Measurements from ENCODE around the gene CYTH2. TPM values are rescaled to one million over a fixed set of nuclear protein-coding genes. Genes with fewer than 3 reads are reported as not detected.

The CYTH2 gene
- total and polyA plus RNA-seq, 9 of the 15 experiments (the other 6 are each of a cell fraction or from before 2014, with no cell fraction given), result 1.8 to 45.2 (median 23.8) TPM

- DNase-seq (ENCODE audit: extremely low read depth in 1 of 4, low spot score in 3 of 4), result peak in 2 of 4 experiments; percentile 57 to 58
- intact Hi-C loops (cut with micrococcal nuclease) (loop anchor here (10.0 kb wide), 1 partner anchor 99 kb away; the partner anchor contains the start of genes GRIN2D and KDELR1), in situ Hi-C loops (cut with MboI) (no loop called here)
- peak overlapping the region; percentile 86 for H3K27ac ChIP-seq (ENCODE audit: extremely low read depth, low read depth, low read length)
- 9% methylated on average over 26 of the region's 70 CpGs for whole genome bisulfite sequencing (ENCODE audit: insufficient coverage, low coverage, missing lambda C conversion rate)
- H3K27me3 ChIP-seq (ENCODE audit: control insufficient read depth in 2 of 2, insufficient read depth in 2 of 2, low read length in 2 of 2), result no peaks in the 10 kb centered on the region
- ChIA-PET CTCF (ENCODE audit: low intra/inter-chr PET ratio) (interaction anchor here (0.7 kb wide), 1 partner anchor 142 kb away, joined by 3 read pairs; no protein-coding TSS in a partner anchor), POLR2A (interaction anchor here (0.5 to 1.9 kb wide), 5 partner anchors 12 to 994 kb away, joined by 3 to 7 read pairs (median 3); partner anchors contain the start of genes EMP3 and RPL13A)
- H3K9me1 ChIP-seq (ENCODE audit: control insufficient read depth, insufficient read depth, low read length), result no peaks in the 10 kb centered on the region
- H3K79me2 ChIP-seq (ENCODE audit: control insufficient read depth, insufficient read depth, low read length), result peaks cover 6% of the 10 kb centered on the region; the same call in 2 of the 3 replicates
- H3K4me1 ChIP-seq (replicated peaks in 1 of 2; ENCODE audit: control insufficient read depth in 2 of 2, insufficient read depth in 2 of 2, low read length in 2 of 2), result peaks cover 34 to 68% of the 10 kb centered on the region in 2 experiments
- H3K9ac ChIP-seq (ENCODE audit: insufficient read depth in 1 of 2, low read depth in 2 of 2, low read length in 2 of 2), result peak overlapping the region; percentile 70 to 89; a peak in 3 of 4 replicates
- H3K4me2 ChIP-seq (ENCODE audit: insufficient read depth, low read length), result peak overlapping the region; percentile 93
- H4K20me1 ChIP-seq (replicated peaks; ENCODE audit: control insufficient read depth, insufficient read depth, low read length), result 0 out of 2 replicates have a peak, but pooled peaks cover 4% of the 10 kb centered on the region
- peak overlapping the region; percentile 91 for H2AFZ ChIP-seq (ENCODE audit: low read depth, low read length)
- FAIRE-seq, result no peak
- peak overlapping the region; percentile 63 for H3K4me3 ChIP-seq
- H3K9me3 ChIP-seq (replicated peaks; ENCODE audit: control insufficient read depth, insufficient read depth, low read depth, low read length), result no peaks in the 10 kb centered on the region
- H3K36me3 ChIP-seq (ENCODE audit: control insufficient read depth, insufficient read depth, low read length), result peaks cover 5% of the 10 kb centered on the region; the same call in 1 of the 3 replicates
- no TSS peak for BruUV-seq (replicated peaks)
- ATAC-seq, result peak; percentile 1
- 0 out of 2 replicates have a peak, but pooled peaks have one; percentile 75 for TF ChIP-seq NFIC (IDR thresholded peaks at IDR 0.05)
- peak in 1 of 3 experiments; percentile 31 for TF ChIP-seq YY1 (IDR thresholded peaks at IDR 0.05; ENCODE audit: borderline replicate concordance in 1 of 3, control insufficient read depth in 1 of 3, extremely low read depth in 1 of 3, insufficient read depth in 3 of 3, insufficient read length in 1 of 3, insufficient replicate concordance in 2 of 3, low read depth in 1 of 3, low read length in 2 of 3)
- peak in 1 of 2 experiments; percentile 57; a peak in 1 of 4 replicates for TF ChIP-seq ZNF639 (CRISPR knock-in tag; conservative IDR thresholded peaks at IDR 0.05 in 1 of 2, IDR thresholded peaks at IDR 0.05 in 1 of 2)
- 0 out of 4 replicates have a peak, but pooled peaks of 1 of the 2 experiments have one; percentile 34 for TF ChIP-seq HDAC1 (IDR thresholded peaks at IDR 0.05)
- TF ChIP-seq HDAC8 (tag; IDR thresholded peaks at IDR 0.05), result no peak
- TF ChIP-seq HINFP (tag; conservative IDR thresholded peaks at IDR 0.05; ENCODE audit: low read depth), result peak; percentile 71
- TF ChIP-seq PHF8 (IDR thresholded peaks at IDR 0.05; ENCODE audit: borderline replicate concordance, low read length), result peak; percentile 89
- 0 out of 4 replicates have a peak, but pooled peaks of 1 of the 2 experiments have one; percentile 47 for TF ChIP-seq NONO (IDR thresholded peaks at IDR 0.05; ENCODE audit: low read depth in 2 of 2, low read length in 1 of 2)
- TF ChIP-seq KDM4B (IDR thresholded peaks at IDR 0.05; ENCODE audit: borderline replicate concordance in 2 of 2, low read depth in 1 of 2), result no peak
- peak; percentile 33 for TF ChIP-seq ZNF263 (CRISPR knock-in tag; IDR thresholded peaks at IDR 0.05; ENCODE audit: borderline replicate concordance)
- TF ChIP-seq POLR2G (IDR thresholded peaks at IDR 0.05; ENCODE audit: low read depth, low read length), result peak; percentile 55
- peak; percentile 80 for TF ChIP-seq THAP12 (CRISPR knock-in tag; IDR thresholded peaks at IDR 0.05)
Measured at GRCh38 chr19:48493718-48494401, 24.7 kb downstream of the CYTH2 start.

Measured in K562 (cell line).